Forelimb muscle (tissue), 1 donor: ENCODE results near the gene B3GAT2. TPM values are rescaled to one million over a fixed set of nuclear protein-coding genes. Genes with fewer than 3 reads are reported as not detected.

Source experiments
- DNase-seq: peaks from one replicate; pipeline ENCODE4 v3.0.0-alpha.2; 2013; ENCODE audit warnings: low read depth
- polyA plus RNA-seq: library from polyadenylated mRNA; unstranded; fragments of 120-200 nt; gene quantifications from one replicate; pipeline ENCODE4 v1.2.1, GENCODE V29; 2013; ENCODE audit not compliant: insufficient read length

The B3GAT2 gene
- polyA plus RNA-seq, 1 donor = 1.3 TPM

DNA sequence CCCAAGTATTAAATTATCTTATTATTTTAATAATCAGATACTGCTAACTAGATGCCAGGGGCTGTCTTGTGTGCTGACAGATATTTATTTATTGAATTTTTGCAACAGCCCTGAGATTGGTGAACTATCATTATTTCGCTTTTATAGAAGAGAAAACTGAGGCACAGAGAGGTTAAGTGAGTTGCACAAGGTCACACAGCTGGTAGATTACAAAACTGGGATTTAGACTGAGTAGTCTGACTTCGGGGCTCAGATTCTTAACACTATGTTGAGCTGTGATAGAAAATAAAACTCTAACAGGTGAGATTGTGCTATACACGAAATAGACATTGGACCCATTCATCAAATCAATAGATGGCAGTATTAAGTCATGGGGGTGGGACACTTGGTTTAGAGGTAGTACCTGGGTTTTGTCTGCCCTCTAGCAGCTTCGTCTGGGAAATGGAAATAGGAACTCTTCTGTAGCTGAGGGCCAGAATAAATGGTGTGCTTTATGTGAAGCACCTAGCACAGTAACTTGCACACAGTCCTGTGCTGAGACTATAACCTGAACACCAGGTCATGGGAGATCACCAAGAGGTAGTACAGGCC lies 113.4 kb downstream of the B3GAT2 start:
- no peak for DNase-seq

DNA sequence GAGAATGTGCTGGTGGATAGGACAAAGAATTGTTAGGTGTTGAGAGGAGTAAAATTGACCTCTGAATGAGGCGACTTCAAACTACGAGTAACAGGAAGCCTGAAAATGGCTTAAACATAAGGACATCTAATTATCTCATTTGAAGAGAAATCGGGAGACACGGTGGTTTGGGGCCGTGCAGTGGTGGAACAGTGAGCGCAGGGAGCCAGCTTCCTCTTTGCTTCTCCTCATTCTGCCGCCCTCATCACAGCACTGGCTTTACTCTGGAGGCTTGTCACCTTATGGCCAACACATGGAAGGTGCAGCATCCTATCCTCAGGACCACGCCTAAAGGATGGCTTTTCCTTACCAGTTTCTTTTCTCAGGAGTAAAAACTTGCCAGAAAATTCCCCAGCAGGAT lies 114.3 kb downstream of the B3GAT2 start:
- DNase-seq = no peak

DNA sequence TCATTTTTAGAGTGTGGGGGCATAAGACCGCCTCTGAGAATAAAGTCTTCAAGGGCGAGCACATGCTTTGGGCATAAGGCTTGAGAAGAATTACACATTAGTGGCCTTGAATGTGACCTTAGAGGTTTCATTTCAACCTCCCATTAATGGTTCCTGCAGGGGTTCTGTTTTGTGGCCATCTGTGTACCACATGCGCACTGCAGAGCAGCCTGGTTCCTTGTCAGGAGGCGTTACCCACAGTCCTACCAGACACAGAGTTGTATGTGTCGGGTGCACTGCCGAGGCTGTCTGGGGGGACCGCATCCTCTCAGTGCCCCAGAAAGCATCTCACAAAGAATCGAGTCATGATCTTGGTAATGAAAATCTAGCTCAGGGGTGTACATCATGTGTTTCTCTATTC lies 115.7 kb downstream of the B3GAT2 start:
- DNase-seq = no peak

DNA sequence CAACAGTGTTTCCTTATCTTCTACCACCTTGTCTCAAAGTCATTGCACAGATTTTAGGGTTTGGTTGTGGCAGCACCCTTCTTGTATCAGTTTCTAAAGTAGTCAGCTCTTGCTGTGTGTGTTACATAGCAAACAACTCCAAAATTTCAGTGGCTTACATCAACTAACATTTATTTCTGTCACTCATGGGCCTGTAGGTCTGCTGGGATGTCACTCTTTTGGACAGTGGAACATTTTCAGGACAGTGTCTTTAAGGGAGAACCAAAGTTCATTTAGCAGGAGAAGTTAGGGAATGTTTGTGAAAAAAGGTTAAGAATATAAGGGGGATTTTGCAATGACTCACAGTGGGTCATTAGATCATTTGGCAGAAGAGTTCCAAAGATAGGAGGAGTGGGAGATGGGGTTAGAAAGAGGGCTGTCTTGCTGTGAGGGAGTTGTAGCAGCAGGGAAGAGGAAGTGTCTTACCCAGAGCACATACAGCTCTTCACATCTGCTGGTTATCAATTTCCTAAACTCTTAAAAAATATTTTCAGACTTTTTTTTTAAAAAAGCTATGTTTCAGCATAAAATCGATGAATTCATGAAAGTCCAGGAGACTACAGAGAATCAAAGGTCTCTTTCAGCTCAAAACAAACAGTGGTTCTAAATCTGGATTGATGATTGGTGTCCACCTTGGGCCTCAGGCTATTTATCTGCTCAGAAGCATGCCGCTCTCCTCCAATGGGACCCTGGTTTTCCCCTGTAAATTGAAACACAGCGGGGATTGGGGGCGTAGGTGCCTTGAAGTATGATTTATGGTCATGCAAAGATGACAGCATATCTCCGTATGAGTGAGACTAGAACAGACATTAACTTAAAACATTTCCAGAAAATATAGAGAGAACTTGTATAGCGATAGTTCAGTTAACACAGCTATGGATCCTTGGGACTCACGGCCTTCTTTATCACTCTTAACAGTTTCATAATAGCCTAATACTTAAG lies 117.3 kb downstream of the B3GAT2 start:
- no peak for DNase-seq

DNA sequence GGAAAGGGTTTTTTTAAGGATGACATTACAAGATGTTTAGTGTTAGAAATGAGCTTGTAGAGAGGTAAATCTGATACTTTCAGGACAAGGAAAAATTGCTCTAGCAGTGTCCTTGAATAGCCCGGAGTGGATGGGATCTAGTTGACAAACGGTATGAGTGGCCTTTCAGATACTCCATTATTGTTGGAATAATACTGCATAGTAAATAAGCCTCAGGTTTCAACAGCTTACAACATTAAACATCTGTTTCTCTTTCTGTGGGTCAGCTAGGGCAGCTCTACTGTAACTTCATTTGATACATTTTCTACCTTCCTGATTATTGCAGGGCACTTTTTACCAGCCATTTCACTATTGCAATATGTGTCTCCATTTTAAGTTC lies 118.0 kb downstream of the B3GAT2 start:
- DNase-seq = no peak

DNA sequence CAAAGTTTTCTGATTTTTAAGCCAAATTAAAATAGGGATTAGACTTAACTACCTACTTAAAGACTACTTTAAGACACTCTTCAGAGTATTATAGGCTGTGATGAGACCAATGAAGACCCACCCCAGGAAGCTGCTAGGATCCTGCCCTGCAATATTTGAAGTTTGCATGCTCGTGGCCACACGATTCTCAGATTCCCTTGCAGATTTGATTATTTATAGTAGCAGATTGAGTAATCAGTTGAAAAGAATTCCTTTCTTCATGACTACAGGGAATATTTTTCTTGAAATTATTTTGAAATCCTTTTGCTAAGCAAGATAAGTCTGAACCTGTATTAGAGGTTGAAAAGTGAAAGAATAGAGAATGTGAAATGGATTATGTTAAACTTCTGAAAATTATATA lies 122.3 kb downstream of the B3GAT2 start:
- DNase-seq = no peak

DNA sequence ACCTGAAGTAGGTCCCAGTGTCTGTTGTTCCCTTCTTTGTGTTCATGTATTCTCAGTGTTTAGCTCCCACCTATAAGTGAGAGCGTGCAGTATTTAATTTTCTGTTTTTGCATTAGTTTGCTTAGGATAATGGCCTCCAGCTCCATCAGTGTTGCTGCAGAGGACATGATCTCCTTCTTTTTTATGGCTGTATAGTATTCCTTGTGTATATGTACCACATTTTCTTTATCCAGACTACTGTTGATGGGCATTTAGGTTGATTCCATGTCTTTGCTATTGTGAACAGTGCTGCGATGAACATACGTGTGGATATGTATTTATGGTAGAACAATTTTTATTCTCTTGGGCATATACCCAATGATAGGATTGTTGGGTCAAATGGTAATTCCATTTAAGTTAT lies 125.4 kb downstream of the B3GAT2 start:
- no peak for DNase-seq

DNA sequence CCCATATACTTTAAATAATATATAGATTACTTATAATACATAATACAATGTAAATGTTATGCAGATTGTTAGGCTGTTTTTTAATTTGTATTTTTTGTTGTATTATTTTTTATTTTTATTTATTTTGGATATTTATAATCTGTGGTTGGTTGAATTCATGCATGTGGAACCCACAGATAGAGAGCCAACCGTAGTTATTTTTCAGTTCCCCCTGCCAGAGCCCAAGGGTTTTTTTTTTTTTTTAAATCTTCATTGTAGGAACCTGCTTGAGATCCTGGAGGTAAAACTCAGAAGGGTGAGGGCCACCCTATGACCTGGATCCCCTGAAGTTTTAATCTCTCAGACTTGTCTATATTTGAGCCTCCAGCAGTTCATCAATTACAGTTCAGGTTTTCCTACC lies 133.2 kb downstream of the B3GAT2 start:
- no peak for DNase-seq

DNA sequence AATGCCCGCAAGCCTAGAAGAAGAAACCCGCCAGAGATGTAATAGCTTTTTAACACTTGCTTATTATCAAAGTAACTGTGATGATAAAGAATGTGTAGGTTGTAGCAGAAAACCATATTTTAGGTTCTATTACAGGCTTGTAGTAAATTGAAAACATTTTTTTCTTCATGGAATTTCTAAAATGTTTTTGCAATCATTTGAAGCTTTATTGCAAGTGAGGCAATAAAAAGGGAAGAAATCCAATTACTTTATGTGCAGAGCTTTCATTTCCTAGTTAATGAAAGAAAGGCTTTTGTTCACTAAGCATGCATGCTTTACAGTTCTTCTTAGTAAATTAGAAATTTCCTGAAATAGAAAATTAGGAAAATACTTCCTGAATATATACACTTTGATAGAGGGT lies 135.1 kb downstream of the B3GAT2 start:
- DNase-seq = no peak

DNA sequence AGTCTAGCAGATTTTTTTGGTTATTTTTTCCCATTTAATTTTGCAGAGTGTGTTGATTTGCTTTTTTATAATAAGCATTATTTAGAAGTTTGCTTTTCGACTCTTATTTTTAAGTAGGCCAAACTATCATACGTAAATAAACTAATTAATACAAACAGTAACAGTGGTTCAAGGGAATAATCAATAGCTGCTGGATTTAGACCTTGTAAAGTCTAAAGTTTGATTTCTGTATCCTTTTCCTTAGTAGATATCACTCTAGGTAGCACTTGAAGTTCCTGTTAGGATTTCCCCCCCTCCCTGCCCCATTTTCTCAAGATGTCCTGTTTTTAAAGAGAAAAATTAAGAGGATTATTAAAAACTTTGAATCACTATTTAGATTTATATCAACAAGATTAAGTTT lies 136.1 kb downstream of the B3GAT2 start:
- no peak for DNase-seq

DNA sequence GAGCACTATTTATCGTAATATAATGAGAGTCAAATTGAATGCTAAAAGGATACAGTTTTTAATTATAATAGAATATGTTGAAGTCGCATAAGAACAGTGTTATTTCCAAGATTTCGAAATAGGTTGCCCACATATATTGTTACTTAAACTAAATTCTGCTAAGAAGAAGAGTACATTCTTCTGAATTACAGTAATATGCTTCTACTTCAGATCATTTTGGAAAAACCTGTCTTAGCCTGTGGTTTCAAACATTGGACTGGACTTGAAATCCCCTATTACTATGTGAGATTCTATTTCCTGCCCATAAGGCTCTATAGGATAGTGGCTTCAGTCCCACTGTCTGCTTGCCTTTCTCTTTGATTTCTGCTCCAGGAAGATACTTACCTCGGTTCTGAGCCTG lies 137.2 kb downstream of the B3GAT2 start:
- no peak for DNase-seq

DNA sequence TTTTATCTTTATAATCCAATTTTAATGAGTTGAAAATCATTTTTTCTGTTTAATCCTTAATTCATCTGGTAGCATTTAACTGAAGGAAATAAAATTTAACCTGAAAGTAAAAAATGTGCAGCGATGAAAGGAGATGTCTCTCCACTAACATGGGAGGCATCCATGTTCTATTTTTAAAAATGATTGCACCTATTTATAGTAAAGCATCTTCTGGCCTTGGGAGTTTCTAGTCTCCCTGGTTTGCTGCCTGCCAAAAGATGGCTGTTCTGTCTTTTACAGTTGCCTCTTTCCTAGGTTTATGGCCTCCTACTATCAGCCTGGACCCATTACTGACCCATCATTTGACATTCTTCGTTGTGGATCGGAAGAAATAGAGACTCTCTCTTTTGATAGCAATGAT lies 143.0 kb downstream of the B3GAT2 start:
- DNase-seq = no peak

DNA sequence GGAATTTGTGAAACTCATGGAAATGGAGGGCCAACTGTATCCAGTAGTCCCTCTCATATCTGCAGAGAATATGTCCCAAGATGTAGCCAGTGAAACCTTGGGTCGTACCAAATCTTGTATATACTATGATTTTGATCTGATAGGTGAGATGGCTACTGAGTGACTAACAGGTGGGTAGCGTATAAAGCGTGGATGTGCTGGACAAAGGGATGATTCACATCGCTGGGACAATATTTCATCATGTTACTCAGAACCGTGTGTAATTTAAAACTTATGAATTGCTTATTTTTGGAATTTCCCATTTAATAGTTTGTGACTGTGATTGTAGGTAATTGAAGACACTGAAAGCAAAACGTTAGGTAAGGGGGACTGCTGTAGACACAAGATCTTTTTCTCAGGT lies 145.1 kb downstream of the B3GAT2 start:
- DNase-seq = no peak
